Activated CD4-positive, alpha-beta T cell treated with anti-CD3 and anti-CD28 coated beads for 48 hours (primary cell): ENCODE results near the gene RRP1.
A peak's percentile ranks its signal among the peaks of the same experiment; 100 is the strongest.

Source experiments
- DNase-seq: peaks from one replicate; pipeline ENCODE4 v3.0.0-alpha.2; 2020

Gene RRP1

DNA sequence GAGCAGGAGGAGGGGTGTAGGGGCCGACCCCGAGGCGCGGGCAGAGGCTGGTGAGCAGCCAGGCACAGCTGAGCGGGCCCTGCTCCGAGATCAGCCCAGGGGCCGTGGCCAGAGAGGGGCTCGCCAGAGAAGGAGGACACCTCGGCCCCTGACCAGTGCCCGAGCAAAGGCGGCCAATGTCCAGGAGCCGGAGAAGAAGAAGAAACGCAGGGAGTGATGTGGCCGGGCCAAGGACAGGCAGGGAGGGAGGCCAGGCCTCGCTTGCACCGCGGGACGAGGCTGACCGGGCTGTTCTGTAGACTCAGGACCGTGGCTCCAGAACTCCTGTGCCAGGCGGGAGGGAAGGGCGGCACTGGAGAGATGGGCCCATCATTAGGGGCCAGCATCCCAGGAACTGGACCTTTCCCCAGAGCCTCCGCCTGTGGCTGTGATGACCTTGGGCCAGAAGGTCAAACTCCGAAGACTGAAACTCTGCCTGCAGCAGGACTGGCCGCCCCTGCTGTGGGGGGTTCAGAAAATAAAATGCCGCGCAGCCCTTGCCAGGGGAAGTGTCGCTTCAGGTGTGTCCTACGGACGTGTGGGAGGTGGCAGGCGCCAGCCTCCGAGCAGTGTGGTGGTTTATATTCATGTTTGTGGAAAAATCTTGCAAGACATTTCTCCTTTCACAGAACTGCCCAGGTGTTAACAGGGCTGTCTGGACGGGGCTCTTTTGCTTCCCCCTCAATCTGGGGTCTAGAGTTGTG, 14.4 kb downstream of the RRP1 start:
- no peak for DNase-seq

DNA sequence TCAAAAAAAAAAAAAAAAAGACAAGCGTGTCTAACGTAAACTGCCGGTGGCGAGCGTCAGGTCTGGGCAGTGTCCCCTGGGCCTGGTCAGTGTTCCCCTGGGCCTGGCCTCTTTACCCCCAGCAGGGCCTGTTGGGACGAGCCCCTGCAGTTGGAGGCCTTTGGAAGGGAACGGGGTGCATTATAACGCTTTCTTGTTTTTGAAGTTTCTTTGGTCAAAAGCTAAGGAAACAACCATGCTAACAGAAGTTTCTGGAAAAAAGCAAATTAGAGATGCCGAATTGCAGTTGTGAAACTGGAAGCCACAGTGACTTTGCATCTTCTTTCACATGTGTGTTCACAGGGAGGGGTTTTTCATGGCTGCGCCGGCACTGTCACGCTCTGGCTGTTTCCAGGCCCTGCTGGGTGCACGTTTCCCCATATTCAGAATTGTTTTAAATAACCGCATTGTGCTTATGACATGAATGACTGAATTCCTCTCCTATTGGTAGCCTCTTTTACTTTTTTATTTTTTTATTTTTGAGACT, 16.0 kb downstream of the RRP1 start:
- DNase-seq: no peak

DNA sequence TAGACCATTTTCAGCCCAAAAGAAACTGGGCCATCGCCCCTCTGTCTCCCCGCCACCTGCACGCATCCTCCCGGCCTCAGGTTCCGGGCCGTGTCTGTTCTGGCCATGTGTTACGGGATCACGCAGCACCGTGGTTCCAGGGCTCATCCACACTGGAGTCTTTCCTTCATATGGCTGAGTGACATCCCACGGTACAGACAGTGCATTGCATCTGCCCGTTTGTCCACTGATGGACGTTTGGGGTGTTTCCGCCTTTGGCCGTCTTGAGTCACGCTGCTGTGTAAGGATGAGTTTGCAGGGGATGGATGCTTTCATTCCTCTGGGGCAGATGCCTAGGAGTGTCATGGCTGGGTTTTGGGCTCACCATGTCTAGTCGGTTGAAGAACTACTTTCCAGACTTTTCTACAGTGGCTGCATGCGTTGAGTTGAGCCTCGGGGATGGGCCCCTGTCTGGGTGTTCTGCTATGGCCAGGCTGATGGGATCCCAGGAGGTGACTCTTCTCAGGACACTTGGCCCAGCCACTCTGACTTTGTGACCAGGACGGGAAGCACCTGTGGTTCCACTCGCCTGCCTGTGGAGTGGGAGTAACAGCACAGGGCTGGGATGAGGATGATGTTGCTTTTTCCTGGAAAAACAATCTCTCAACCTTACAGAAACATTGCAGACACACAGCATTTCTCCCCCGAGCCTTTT, 16.8 kb downstream of the RRP1 start:
- DNase-seq: no peak

- DNase-seq: no peak
Measured at GRCh38 chr21:43808367-43808766, 19.0 kb downstream of the RRP1 start.

- DNase-seq: no peak
Measured at GRCh38 chr21:43808832-43809251, 19.5 kb downstream of the RRP1 start.

DNA sequence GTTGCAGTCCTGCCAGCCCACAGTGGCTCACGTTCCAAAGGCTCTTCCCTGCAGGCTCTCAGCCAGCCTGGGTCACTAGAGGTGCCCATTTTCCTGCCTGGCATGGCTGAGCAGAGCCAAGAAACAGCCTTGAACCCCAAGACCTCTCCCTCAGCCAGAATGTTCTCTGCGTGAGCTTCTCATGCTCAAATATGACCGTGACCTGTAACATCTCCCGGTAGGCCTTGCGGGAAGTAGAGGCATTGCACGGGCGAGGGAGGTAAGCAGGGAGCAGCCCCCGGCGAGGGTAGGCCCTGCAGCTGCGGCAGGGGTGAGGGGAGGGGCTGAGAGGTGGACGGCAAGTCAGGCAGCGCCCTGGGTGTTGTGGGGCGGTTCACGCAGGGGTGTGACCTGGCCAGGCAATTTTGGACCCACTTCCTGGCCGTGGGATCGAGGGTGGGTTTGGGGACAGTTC, 20.0 kb downstream of the RRP1 start:
- DNase-seq: no peak

GRCh38 chr21:43809853-43810504, 20.6 kb downstream of the RRP1 start:
- DNase-seq: no peak

DNA sequence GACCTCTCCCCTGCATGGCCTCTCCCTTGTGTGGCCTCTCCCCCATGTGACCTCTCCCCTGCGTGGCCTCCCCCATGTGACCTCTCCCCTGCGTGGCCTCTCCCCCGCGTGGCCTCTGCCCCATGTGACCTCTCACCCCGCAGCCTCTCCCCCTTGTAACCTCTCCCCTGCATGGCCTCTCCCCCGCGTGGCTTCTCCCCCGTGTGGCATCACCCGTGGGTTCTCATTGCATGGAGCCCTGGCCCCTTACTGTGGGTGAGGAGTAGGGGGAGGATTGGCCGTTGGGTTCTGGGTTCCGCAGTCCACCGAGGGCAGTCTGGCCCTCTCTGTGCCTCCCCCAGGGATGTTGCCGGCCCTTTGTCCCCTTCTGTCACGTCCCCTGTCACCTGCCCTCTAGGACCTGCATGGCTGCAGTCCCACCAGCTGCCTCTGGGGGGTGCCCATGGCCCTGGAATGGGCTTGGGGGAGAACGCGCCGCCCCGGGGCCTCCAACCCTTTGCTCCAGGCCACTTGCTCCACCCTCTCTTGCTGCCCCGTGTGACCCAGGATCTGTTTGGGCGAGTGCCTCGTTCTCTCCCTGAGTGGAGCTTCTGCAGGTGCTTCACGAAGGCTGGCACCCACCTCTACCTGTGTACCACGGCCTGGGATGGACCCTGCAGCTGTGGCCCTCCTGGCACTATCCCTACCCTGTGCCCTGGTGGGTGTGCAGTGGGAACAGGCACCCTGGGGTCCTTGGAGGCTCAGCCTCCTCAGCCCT, 21.3 kb downstream of the RRP1 start:
- DNase-seq: peak; percentile 97

DNA sequence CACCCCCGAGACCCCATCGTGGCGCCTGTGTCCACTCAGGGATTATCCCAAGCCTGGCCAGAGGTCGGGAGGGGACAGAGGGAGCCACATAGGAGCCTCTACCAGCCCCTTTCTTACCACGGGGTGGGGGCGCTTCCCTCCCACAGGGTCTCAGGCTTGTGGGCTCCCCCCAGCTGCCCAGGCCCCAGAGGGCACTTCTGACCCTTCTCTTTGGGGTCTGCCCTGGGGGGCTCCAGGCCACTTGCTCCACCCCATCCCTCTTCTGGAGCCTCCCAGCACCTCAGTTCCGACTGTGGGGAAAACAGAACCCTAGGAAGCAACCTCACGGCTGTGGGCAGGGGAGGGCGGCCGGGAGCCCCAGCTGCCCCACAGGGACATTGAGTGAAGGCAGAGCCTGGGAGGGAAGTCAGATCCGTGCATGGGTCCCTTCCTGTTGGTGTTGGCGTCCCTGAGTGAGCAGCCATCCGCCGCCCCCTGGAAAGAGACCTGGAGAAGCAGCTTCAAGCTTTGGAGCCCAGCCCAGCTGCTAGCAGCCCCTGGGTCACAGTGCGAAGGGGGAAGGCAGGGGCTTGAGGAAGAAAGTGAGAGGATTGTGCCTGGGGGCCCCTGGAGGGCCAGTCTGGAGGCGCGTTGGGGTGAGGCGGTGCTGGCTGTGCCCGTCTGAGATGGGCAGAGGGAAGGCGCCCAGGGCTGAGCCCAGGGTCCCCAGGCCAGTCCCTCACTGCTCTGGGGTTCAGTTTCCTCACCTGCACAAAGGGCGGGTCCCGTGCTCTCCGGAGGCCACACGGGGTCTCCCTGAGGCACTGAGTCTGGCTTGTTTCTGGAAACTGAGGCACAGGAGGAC, 22.1 kb downstream of the RRP1 start:
- DNase-seq: no peak

- no peak for DNase-seq
Measured at GRCh38 chr21:43812139-43812821, 22.9 kb downstream of the RRP1 start.

DNA sequence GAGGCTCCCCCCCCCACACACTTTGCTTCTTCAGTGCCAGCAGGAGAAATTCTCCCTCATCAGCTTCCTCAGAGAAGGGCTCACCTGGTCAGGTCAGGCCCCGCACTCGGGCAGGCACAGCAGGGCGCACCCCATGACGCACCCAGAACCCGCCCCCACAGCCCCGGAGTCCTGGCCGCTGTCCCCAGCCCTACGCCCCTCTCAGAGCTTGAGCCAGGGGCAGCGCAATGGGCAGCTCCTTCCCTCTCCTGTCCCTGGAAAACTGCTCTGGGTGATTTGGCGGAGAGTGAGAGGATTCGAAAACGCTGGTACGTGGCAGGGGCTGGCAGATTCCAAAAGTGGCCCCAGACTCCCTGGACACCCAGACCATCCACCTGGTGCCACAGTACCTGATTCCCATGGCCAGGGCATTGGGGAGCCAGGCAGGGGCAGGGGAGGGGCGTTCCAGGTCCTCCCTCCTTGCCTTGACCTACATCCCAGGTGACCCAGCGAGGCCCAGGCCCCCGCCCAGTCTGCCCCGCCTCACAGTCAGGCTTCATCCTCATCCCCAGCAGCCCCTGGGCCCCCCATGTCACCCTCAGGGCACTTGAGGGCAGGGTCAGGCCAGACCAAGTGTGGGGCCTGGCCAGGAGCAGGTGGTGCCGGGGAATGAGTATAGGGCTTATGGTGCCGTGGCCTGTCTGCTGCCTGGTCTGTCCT, 23.7 kb downstream of the RRP1 start:
- DNase-seq: no peak

GRCh38 chr21:43813656-43813980, 24.2 kb downstream of the RRP1 start:
- no peak for DNase-seq

DNA sequence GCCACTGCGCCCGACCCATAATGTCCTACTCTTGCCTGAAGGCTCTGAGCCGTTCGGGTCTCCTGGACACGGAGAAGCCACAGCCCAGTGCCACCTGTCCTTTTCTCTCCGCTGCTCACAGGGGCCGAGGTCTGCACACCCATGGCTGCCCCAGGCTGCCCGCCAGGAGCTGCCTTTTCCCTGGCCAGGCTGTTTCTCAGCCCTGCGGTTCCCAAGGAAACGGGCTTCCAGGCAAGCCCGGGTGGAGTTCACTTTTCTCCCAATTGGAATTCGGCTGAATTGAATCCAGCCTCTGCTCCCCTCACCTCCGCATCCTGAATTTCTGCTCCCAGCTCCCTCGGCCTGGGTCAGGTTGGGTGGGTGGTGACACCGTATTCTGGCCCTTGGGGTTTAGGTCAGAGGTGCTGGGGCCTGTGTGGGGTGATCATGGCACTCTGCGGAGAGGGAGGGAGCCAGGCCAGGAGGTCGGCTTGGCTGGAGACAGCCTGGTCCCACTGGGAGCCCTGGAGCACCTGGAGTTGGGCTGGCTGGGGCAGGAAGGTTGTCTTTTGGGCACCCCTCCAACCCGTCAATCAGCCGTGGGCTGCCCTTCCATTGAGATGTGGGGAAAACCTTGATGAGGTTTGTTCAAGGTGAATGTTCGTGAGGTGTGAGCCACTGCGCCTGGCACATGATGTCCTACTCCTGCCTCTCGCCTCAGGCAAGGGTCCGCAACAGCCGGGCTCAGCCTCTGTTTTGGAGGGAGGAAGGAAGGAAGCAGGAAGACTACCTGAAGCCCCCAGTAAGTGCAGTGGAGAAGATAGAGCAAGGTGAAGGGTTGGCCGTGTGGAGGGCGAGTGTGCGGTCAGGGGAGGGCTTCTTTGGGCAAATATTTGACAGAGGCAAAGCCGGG, 25.1 kb downstream of the RRP1 start:
- DNase-seq: no peak

DNA sequence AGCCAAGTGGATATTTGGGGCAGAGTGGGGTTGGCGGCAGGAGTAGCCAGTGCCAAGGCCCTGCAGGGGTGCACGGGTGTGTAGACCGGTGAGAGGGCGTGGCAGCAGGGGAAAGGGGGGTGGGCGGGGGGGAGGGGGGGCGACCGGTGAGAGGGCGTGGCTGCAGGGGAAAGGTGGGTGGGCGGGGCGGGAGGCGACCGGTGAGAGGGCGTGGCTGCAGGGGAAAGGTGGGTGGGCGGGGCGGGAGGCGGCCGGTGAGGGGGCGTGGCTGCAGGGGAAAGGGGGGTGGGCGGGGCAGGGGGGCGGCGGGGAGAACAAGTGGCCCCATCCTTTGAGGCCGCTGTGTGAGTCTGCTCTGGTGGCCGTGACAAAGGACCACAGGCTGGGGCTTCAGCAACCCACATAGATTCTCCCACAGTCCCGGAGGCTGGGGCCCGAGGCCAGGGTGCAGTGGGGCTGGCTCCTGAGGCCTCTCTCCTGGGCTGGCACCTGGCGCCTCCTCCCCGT, 25.8 kb downstream of the RRP1 start:
- DNase-seq: no peak

DNA sequence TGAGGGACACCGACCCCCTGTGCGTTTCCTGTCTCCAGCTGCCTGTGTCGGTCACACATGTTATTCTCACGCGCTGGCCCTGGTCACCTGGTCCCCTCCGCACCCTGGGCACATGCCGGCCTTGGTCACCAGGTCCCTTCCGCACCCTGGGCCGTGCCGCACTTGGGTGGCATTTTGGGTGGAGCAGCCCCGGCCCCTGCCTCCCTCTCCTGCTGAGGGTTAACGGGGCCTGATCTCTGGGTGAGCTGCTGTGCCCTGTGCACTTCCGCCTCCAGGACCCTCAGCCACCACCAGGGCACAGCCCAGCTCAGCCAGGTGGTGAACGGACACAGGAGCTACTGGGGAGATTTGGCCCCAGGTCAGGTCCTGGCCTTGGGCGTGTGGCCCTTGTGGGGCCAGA, 26.6 kb downstream of the RRP1 start:
- DNase-seq: no peak

DNA sequence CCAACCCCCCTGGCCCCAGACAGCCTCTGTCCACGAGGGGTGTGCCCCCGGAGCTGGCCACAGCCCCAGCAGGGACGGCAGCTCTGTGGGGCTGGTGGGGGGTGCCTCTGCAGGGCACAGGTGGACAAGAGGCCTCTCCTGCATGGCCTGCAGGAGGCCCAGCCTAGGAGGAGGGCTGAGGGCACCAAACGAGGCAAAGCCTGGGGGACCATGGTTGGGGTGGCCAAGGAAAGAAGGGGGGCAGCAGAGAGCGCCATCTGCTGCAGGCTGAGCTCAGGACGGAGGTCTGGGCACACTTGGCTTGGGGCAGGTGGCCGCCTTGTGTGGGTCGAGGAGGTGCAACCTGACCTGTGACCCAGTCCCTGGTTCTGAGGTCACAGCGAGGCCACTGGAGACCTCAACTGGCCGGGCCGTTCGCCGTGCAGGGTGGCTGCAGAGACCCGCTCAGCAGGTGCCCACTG, 27.3 kb downstream of the RRP1 start:
- DNase-seq: no peak

GRCh38 chr21:43817157-43818086, 28.0 kb downstream of the RRP1 start:
- DNase-seq: no peak

GRCh38 chr21:43818685-43819084, 29.3 kb downstream of the RRP1 start:
- no peak for DNase-seq
